AG08396 (cell line): ENCODE results near the gene RIN3.

Experiments used
- DNase-seq: peaks from one replicate; pipeline ENCODE4 v3.0.0; 2012; ENCODE audit warnings: low spot score, mixed read lengths

RIN3 gene

DNA sequence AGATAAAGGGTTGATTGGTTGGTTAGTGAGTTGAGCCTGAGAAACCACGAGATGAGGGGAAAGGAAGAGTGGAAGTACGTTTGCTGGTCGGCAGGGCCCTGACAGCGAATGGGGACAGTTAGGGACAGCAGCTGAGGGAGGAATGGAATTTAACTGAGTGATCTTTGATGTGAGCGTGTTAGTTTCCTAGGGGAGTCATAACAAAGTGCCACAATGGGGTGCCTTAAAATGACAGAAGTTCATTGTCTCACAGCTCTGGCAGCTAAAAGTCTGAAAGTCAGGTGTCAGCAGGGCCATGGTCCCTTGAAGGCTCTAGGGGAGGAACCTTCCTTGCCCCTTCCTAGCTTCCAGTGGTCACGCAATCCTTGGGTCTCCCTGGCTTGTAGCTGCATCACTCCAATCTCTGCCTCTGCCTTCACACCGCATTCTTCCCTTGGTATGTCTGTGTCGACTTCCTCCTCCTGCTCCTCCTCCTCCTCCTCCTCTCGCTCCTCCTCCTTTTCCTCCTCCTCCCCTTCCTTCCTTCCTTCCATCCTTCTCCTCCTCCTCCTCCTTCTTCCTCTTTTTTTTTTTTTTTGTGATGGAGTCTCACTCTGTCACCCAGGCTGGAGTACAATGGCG is 26.0 kb upstream of the RIN3 start:
- DNase-seq: no peak

DNA sequence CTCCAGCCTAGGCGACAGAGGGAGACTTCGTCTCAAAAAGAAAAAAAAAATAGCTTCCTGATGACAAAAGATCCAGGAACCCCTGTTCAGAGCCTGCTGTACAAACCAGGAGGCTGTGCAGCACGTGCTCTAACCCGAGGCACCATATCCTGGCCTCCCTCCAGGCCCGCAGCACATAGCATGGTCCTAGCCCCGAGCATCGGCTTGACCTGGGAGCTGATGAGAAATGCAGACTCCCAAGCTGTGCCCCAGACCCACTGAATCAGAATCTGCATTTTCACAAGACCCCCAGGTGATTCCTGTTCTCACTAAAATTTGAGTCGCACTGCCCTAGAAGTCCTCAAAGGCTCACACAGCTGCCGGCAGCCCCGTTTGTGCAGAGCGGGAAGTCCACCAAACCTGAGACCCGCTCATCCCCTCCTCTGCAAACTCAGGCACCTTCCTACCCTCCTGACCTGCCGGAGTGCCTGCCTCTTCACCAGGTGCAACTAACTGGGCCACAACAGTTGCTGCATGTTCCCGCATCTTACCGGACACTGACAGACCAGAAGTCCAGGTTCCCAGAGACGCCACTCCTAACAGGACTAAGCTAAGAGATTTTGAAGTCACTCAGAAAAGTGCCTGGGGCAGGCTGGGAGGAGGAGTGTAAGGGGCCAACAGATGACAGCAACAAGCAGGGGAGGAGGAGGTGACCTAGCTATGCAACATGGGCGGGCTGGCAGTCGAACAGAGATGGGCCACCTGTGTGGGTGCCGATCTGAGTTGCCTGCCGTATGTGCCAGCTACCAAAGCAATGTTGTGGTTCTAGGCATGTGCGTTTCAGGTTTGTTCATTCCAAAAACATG is 24.0 kb upstream of the RIN3 start:
- no peak for DNase-seq

- no peak for DNase-seq
Observed at GRCh38 chr14:92490239-92490959, 23.2 kb upstream of the RIN3 start.

DNA sequence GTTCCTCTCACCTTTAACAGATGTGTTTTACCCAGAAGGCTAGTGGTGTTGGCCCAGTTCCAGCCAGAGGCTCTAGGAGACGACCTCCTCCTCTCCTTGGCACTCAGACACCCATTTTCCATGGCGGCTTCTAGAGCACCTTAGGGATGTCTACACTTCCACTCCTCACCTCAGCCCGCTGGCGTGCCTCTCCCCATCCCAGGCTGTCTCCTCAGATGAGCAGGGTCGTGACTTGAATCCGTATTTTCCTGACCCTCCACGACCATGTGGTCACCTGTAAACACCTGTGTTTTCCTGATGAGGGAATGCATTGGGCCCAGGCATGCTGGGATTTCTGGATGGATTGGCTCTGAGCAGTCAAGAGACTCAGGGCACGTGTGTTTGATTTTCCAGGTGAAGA is 21.8 kb upstream of the RIN3 start:
- DNase-seq: no peak

GRCh38 chr14:92492258-92492657 is 21.3 kb upstream of the RIN3 start:
- DNase-seq: no peak

DNA sequence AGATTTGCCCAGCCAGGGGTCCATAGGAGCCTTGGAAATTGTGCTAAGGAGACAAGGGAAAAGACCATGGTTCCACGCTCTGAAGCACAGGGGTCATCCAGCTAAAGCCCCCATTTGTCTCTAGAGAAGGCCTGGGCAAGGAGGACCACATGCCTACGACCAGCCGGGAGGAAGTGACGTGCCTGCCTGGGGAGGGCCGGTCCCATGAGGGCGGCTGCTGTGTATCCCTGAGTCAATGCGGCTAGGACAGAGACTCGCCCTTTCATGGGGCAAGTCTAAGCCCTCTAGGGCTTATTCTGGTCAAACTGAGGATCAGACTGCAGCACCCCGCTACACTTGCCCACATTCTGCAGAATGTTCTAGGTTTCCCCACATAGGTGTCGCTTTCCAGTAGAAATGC is 20.6 kb upstream of the RIN3 start:
- DNase-seq: no peak

GRCh38 chr14:92493492-92493891 is 20.1 kb upstream of the RIN3 start:
- DNase-seq: no peak

DNA sequence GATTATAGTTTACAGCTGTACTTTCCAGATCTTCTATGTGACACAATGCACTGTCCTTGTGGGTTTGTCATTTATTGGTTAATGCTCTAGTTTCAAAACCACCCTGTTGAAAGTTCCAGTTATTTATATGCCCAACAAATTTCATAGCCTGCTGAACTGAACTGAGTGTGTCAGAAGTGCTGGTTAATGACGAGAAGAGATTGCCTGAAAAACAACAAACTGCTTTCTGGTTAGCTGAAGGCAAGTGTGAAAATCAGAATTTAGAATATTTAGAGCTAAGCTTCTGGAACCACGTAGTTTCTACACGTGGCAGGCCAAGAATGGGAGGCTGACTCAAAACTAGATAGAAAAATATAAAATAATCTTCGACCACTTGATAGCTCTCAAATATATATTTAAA is 19.1 kb upstream of the RIN3 start:
- no peak for DNase-seq

DNA sequence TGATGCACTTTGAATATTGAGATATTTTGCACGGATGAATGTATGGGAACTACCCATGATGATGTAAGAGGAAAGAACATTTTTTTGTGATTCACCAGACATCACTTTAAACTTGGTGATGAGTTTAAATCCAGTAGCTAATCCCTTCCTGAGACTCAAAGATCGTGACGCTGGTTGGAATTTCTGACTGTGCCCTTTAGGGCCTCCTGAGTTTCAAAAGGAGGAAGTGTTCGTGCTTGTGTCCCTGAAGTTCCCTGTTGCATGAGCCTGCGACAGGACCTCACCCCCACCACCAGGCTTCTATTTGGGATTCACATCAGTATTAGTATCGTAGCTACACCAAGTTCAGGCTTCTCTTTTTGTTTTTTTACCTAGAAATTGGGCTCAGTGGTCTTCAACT is 18.6 kb upstream of the RIN3 start:
- DNase-seq: no peak

DNA sequence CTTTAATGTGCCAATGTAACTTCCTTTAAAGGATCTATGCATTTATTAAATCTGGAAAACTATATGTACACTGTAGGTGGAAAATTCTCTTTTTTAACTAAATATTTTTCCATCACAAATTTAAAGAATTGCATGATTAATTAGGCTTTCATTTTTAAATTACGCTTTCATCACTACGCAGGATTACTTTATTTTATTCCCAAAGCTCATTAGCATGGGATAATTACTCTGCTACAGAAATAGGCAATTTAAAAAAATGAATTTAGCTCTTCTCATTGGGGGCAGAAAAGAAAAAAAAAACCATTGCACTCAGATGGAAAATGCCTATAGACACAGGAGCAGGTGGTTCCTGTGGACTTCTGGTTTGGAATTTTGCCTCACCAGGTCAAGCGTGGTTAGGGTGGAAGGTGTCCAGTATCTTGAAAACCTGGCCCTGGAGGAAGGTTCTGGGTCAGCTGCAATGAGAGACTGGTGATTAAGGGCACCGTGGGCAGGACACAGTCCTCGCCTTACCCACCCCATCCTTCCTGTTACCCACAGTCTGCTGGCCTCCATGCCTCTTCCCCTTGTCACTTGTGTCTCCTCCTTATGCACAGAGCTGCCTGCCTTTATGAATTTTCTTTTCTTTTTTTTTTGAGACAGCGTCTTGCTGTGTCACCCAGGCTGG is 17.3 kb upstream of the RIN3 start:
- DNase-seq: no peak

DNA sequence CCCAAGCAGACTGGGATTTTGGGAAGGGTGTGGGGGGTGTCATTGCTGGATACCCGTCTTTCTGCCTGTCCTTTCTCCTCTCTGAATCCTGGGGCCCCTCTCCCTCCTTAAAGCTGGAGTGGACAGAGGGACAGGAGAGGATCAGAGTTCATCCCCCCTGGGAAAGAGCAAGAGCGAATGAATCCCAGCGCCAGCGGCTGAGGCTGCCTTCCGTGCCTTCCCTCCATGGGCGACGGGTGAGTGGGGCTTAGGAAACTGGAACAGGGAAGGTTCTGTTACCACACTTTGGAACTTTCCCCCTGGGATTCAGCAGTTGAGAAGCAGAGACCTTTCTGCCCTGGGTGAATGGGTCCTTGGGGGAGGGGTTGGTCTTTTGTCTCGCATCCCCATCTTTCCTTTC is 16.2 kb upstream of the RIN3 start:
- DNase-seq: no peak

DNA sequence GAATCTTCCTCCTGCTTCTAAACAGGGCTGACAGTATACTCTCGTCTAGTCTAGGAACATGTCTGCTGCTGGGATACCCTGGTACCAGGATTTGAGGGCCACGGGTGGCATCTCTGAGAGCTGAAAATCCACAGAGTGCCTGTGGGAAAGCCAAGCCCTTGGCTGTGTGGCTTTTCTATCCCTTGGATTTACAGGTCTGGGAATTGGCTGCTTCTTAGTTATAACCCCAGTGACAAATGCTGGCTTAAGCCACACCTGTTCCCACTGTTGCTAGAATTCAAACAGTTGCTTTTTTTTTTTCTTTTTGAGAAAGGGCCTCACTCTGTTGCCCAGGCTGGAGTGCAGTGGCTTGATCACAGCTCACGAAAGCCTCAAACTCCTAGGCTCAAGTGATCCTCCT is 14.3 kb upstream of the RIN3 start:
- DNase-seq: no peak

DNA sequence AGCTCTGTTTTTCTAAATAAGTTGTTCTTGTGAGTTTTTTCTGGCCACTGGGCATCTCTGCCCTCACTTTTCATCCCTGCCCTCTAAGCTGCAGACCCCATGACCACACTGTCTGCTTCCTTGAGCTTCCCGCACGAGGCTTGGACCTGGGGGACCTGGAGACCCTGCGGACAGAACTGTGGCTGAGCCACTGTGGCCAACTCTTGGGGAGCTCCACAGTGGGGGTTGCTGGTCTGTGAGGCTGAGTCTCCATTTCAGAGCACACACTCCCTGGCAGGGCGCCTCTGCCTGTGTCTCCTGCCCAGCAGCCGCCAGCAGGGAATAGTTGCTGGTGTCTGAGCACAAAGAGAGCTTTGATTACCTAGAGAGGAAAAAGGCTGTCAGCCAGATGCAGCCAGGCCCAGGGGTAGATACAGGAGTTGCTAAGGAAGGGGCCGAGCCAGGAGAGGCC is 13.1 kb upstream of the RIN3 start:
- no peak for DNase-seq

DNA sequence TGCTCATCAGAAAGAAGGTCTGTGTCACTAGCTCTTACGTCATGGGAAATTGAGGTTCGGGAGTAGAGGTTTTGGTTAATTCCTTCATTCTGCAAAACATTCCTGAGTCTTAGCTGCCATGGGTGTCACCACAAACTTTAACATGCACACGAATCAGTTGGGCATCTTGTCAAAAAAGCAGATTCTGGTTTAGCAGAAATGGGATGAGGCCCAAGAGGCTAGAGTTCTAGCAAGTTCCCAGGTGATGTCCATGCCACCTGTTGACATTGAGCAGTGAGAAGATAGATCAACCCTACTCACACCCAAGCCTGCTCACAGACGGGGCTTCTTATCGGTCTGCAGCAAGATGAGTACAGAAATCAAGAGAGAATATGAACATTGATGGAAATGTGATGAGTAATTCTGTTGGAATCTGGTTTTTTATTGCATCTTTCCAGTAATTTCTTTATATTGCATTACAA is 11.7 kb upstream of the RIN3 start:
- peak; percentile 36 for DNase-seq

- no peak for DNase-seq
Observed at GRCh38 chr14:92502541-92503286, 10.9 kb upstream of the RIN3 start.

DNA sequence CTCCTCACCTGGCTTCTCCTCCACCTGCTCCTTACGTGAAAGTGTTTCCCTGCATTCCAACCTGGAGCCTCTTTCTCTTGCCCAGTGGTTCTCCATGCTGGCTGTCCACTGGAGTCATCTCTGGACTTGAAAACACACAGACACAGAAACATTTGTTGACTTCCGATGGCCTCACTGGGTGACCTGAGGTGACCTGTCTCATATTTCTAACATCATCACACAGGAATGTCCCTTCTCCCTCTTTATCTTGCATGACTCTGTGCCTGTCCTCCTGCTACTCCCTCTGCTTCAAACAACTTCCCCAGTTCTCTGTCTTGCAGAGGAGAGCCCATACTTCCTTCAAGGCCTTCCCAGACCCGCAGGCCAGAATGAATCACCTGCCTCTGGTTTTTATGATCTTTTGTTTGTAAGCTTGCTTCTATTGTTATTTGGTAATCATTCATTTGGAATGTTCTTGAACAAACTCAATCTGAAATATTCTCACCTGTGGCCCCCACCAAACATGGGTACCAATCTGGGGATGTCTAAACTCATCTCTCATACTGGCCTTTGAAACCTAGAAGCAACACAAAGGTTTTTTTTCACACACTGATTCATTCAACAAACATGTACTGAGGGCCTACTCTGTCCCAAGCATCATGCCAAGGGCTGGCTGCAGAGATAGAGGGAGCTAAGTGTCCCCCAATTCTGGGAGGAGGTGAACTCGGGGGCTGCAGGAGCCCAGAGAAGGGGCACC is 9.7 kb upstream of the RIN3 start:
- DNase-seq: peak; percentile 57

- no peak for DNase-seq
Observed at GRCh38 chr14:92505826-92506225, 7.8 kb upstream of the RIN3 start.

GRCh38 chr14:92506231-92506630 is 7.3 kb upstream of the RIN3 start:
- DNase-seq: no peak

DNA sequence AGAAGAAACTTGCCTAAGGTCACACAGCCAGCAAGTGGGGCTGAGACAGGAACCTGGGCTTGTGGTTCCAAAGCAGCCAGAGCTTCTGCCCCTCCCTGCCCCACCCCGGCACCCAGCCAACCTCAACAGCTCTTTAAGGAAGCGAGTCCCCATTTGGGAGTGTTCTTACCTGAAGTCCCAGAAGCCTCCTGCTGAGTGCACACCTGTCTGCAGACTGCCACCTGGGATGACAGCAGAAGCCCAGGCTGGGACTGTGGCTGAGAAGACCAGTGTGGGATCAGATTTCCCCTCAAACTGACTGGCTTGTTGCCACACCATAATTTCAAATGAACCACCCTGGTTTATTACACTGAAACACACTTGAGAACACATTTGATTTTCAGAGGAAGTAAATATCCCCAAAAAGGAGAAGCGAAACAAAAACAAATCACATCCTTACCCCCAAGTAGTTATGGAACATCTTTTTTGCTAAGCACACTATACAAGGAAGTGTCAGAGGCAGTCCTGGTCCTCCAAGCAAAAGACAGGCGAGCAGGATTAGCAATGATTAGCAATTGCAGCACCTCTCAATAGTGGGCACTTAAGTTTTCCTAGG is 6.3 kb upstream of the RIN3 start:
- DNase-seq: no peak

GRCh38 chr14:92510972-92511371 is 2.6 kb upstream of the RIN3 start:
- DNase-seq: no peak
